Caco-2 (cell line): ENCODE data around the gene DERL3. TPM values are rescaled to one million over a fixed set of nuclear protein-coding genes. Genes with fewer than 3 reads are reported as not detected.

Experiments used
- BruUV-seq: library from RNA; stranded (reverse); fragments of 400-500 nt; replicated peaks from 2 replicates; lab custom pipeline; 2021; lab: Mats Ljungman, UMichigan
- CTCF ChIA-PET: fragments of 300-600 bp; sonication (Branson Sonifier 250); formaldehyde crosslinking; loops from one replicate; lab custom pipeline; 2022; ENCODE audit warnings: antibody characterized with exemption; lab: Charles Lee
- POLR2A ChIA-PET: fragments of 300-600 bp; sonication (Branson Sonifier 250); formaldehyde crosslinking; loops from one replicate; lab custom pipeline; 2022; ENCODE audit warnings: antibody characterized with exemption; lab: Charles Lee
- DNase-seq, 2 experiments: peaks; one replicate each; pipeline versions ENCODE4 v3.0.0 to v3.0.0-alpha.2; 2020 to 2022
- H3K27me3 ChIP-seq: replicated peaks from 2 replicates; pipeline ENCODE4 v1.6.0; 2011; ENCODE audit warnings: low read length; ENCODE audit not compliant: control insufficient read depth, insufficient read depth
- H3K36me3 ChIP-seq: 2 replicates; pipeline ENCODE4 v1.5.1; 2011; ENCODE audit warnings: low read length; ENCODE audit not compliant: control insufficient read depth, insufficient read depth
- H3K4me1 ChIP-seq: fragments of 250-450 bp; sonication (Bioruptor Pico); 2 replicates; pipeline ENCODE4 v1.5.1; 2020; ENCODE audit warnings: mild to moderate bottlenecking
- H3K4me3 ChIP-seq: 2 replicates; pipeline ENCODE4 v1.5.1; 2011; ENCODE audit warnings: low read depth, mild to moderate bottlenecking, control low read depth, low read length
- H3K9me3 ChIP-seq: fragments of 250-450 bp; sonication (Bioruptor Pico); 2 replicates; pipeline ENCODE4 v1.5.1; 2020; ENCODE audit warnings: mild to moderate bottlenecking, moderate library complexity
- H3K27ac Mint-ChIP-seq: one replicate; pipeline ENCODE4 v1.8.0; 2022; ENCODE audit warnings: mixed read lengths; ENCODE audit not compliant: unreplicated experiment
- H3K27me3 Mint-ChIP-seq: one replicate; pipeline ENCODE4 v1.8.0; 2022; ENCODE audit warnings: mixed read lengths; ENCODE audit not compliant: insufficient read depth, unreplicated experiment
- H3K36me3 Mint-ChIP-seq: one replicate; pipeline ENCODE4 v1.8.0; 2022; ENCODE audit warnings: mild to moderate bottlenecking, mixed read lengths; ENCODE audit not compliant: insufficient read depth, unreplicated experiment
- H3K4me1 Mint-ChIP-seq: one replicate; pipeline ENCODE4 v1.8.0; 2022; ENCODE audit warnings: low read depth, mixed read lengths; ENCODE audit not compliant: unreplicated experiment
- H3K4me3 Mint-ChIP-seq: one replicate; pipeline ENCODE4 v1.8.0; 2022; ENCODE audit warnings: mild to moderate bottlenecking, moderate library complexity, mixed read lengths; ENCODE audit not compliant: unreplicated experiment
- H3K9me3 Mint-ChIP-seq: one replicate; pipeline ENCODE4 v1.8.0; 2022; ENCODE audit warnings: mixed read lengths; ENCODE audit not compliant: unreplicated experiment
- intact Hi-C: fragments of 100-400 bp; cut with micrococcal nuclease; formaldehyde crosslinking; loops from one replicate; pipeline ENCODE4 v1.10.0; 2022; ENCODE audit not compliant: unreplicated experiment
- total RNA-seq: library from RNA; stranded (reverse); gene quantifications from 2 replicates; pipeline ENCODE4 v1.2.3, GENCODE V29; 2022
- TF ChIP-seq, protein P1 (sequence below), 2 experiments: fragments of 200-600 bp in 1 of 2; IDR thresholded peaks; 1 replicate in 1 of 2; 2 replicates in 1 of 2; pipeline versions ENCODE4 v1.5.1 to v1.8.0; 2011 to 2022; ENCODE audit warnings: antibody characterized with exemption in 1 of 2, control low read depth in 1 of 2, inconsistent platforms in 1 of 2, low read depth in 1 of 2, low read length in 1 of 2, mild to moderate bottlenecking in 1 of 2, moderate library complexity in 1 of 2; ENCODE audit not compliant: insufficient read depth in 1 of 2, severe bottlenecking in 1 of 2, unreplicated experiment in 1 of 2

DERL3 gene
- total RNA-seq, 1 experiment from 2014 or later: 4.4 TPM

DNA sequence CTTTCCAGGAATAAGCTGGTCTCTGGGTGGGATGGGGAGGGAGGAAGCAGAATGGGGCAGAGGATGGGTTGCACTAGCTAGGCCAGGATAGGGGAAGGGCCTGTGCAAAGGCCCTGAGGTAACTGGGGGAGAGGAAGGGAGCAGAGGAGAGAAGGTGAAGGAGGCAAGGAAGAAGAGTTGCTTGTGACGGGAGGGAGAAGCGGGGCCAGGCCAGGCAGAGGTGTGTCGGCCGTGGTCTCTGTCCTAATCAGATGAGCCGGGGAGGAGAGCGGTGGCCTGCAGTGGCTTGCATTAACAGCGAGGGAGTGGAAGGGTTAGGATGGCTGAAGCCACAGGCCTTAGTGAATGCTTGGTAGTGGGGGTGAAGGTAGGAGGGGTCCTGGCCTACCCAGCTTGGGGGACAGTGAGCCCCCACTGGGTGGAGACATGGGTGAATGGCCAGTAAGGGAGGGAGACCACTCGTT lies 6.0 kb upstream of the DERL3 start:
- no peak overlapping the region for H3K27ac Mint-ChIP-seq
- H3K36me3 Mint-ChIP-seq: peaks cover 1% of the 10 kb centered on the region
- H3K27me3 Mint-ChIP-seq: no peaks in the 10 kb centered on the region
- peaks cover 8% of the 10 kb centered on the region for H3K4me1 ChIP-seq
- ChIA-PET POLR2A (interaction anchor here (0.6 kb wide), 1 partner anchor 13 kb away, joined by 3 read pairs; no protein-coding TSS in a partner anchor), CTCF (no interaction called here)
- H3K27me3 ChIP-seq: no peaks in the 10 kb centered on the region
- no peak for DNase-seq
- H3K9me3 ChIP-seq: no peaks in the 10 kb centered on the region
- no peaks in the 10 kb centered on the region for H3K4me1 Mint-ChIP-seq
- no peaks in the 10 kb centered on the region for H3K36me3 ChIP-seq
- intact Hi-C loops: loop anchor here (5.0 kb wide), 1 partner anchor 302 kb away; no protein-coding TSS in a partner anchor
- TF ChIP-seq, protein P1, sequence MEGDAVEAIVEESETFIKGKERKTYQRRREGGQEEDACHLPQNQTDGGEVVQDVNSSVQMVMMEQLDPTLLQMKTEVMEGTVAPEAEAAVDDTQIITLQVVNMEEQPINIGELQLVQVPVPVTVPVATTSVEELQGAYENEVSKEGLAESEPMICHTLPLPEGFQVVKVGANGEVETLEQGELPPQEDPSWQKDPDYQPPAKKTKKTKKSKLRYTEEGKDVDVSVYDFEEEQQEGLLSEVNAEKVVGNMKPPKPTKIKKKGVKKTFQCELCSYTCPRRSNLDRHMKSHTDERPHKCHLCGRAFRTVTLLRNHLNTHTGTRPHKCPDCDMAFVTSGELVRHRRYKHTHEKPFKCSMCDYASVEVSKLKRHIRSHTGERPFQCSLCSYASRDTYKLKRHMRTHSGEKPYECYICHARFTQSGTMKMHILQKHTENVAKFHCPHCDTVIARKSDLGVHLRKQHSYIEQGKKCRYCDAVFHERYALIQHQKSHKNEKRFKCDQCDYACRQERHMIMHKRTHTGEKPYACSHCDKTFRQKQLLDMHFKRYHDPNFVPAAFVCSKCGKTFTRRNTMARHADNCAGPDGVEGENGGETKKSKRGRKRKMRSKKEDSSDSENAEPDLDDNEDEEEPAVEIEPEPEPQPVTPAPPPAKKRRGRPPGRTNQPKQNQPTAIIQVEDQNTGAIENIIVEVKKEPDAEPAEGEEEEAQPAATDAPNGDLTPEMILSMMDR (IDR thresholded peaks at IDR 0.05; ENCODE audit: insufficient read depth in 1 of 2, low read depth in 1 of 2, low read length in 1 of 2, severe bottlenecking in 1 of 2, unreplicated experiment in 1 of 2): no peak
- H3K9me3 Mint-ChIP-seq: no peaks in the 10 kb centered on the region
- no peak overlapping the region for H3K4me3 Mint-ChIP-seq
- no TSS peak for BruUV-seq
- no peak overlapping the region for H3K4me3 ChIP-seq

DNA sequence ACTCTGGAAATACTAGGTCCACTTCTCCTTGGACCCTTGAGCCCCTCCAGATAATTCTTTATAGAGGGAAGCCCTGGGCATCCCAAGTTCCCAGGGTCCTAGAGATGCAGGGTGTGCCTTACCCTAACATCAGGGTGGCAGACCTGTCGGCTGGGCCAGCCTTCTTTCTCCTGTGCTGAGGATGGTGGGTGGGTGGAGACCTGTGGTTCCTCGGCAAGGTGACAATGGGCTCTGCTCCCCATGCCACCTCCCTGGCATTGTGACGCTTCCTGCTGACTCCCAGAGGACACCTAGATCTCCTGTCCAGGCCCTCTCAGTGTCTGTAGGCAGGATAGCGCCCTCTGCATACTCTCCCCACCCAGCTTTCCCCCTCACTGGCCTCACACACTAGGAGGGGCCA lies 3.8 kb upstream of the DERL3 start:
- DNase-seq: no peak
- TF ChIP-seq, protein P1 (IDR thresholded peaks at IDR 0.05; ENCODE audit: insufficient read depth in 1 of 2, low read depth in 1 of 2, low read length in 1 of 2, severe bottlenecking in 1 of 2, unreplicated experiment in 1 of 2): no peak
- intact Hi-C loops: no loop called here
- H3K27me3 ChIP-seq: no peaks in the 10 kb centered on the region
- H3K4me1 ChIP-seq: no peaks in the 10 kb centered on the region
- Mint-ChIP-seq H3K4me3 (no peak overlapping the region), H3K4me1 (peaks cover 7% of the 10 kb centered on the region), H3K27ac (no peak overlapping the region), H3K27me3 (no peaks in the 10 kb centered on the region), H3K9me3 (no peaks in the 10 kb centered on the region), H3K36me3 (peaks cover 23% of the 10 kb centered on the region)
- no peak overlapping the region for H3K4me3 ChIP-seq
- no peaks in the 10 kb centered on the region for H3K9me3 ChIP-seq
- POLR2A ChIA-PET: no interaction called here
- CTCF ChIA-PET: no interaction called here
- no TSS peak for BruUV-seq
- H3K36me3 ChIP-seq: no peaks in the 10 kb centered on the region

DNA sequence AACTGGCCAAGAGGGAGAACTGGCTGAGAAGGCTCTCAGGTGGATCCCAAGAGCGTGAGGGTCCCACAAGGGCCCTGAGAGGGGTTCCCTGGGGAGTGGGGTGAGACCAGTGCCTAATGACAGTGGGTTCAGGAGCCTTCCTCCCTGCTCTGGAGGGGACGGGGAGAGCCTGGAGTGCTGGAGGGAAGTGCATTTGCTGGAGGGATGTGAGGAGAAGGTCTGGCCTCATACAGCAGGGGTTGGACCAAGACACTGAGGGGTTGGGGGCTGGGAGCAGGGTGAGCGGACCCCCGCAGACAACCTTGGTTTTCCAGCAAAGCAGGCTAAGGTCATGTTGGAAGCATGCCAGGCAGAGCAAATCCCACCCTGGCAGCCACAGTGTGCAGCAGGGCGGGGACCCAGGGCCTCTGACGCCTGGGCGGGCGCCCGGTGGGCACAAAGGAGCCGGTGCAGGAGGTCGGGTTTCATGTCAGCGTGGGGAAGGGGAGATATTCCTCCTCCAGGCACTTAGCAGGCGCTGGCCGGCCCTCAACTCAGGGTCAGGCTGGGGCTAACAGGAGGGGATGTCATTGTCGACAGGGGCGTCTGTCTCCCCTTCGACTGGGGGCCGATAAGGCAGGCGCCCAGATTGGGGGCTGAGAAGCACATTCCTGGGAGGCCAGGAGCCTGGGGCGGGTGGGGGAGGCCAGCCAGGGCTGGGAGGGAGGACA lies 3.1 kb upstream of the DERL3 start:
- POLR2A ChIA-PET: no interaction called here

More for the DNA sequence above, 3.1 kb upstream of the DERL3 start:
- no peaks in the 10 kb centered on the region for H3K27me3 ChIP-seq
- H3K4me1 ChIP-seq: no peaks in the 10 kb centered on the region
- no peak overlapping the region for H3K4me3 Mint-ChIP-seq
- H3K36me3 ChIP-seq: no peaks in the 10 kb centered on the region
- H3K36me3 Mint-ChIP-seq: peaks cover 30% of the 10 kb centered on the region
- CTCF ChIA-PET: no interaction called here
- no peaks in the 10 kb centered on the region for H3K9me3 ChIP-seq
- peaks cover 7% of the 10 kb centered on the region for H3K4me1 Mint-ChIP-seq
- H3K27ac Mint-ChIP-seq: no peak overlapping the region
- intact Hi-C loops: no loop called here
- no peak for DNase-seq
- BruUV-seq: no TSS peak
- TF ChIP-seq, protein P1 (IDR thresholded peaks at IDR 0.05; ENCODE audit: insufficient read depth in 1 of 2, low read depth in 1 of 2, low read length in 1 of 2, severe bottlenecking in 1 of 2, unreplicated experiment in 1 of 2): no peak
- H3K9me3 Mint-ChIP-seq: no peaks in the 10 kb centered on the region
- H3K27me3 Mint-ChIP-seq: no peaks in the 10 kb centered on the region
- no peak overlapping the region for H3K4me3 ChIP-seq
